Measurements from ENCODE around the gene NR5A2.

NR5A2 gene

DNA sequence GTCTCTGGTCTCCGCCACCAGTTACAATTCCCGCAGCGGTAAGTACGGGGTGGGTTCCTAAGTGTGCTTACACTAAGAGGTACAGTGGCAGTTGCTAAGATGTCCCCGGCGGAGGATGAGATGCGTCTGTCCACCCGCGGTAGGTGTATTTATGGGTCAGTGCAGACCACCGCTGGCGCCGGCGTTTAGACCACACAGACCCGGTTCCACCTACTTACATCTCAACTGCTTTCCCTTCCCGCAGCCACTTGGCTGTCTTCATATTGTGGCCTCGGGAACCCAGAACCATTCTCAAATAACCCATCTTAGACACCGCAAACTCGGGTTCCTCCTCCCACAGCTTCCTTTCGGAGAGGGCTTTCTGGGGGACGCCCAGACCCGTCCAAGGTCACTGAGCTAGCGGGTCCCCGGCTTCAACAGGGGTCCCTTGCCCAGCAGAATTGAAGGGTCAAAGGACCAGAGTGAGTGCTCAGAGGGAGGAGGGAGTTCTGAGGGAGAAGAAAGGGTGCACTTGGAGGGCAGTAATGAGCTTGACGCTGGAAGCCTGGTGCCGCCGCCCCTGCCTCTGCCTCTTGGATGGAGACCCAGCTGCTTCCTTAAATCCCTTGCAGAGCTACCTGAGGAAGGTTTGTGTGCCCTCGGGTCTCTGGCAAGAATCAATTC, 8.6 kb downstream of the NR5A2 start:
- no peak for DNase-seq (ENCODE audit: low read depth in 2 of 2)

GRCh38 chr1:200036619-200037270, 9.2 kb downstream of the NR5A2 start:
- DNase-seq (ENCODE audit: low read depth in 2 of 2): no peak

GRCh38 chr1:200037501-200037900, 10.0 kb downstream of the NR5A2 start:
- DNase-seq (ENCODE audit: low read depth in 2 of 2): no peak

DNA sequence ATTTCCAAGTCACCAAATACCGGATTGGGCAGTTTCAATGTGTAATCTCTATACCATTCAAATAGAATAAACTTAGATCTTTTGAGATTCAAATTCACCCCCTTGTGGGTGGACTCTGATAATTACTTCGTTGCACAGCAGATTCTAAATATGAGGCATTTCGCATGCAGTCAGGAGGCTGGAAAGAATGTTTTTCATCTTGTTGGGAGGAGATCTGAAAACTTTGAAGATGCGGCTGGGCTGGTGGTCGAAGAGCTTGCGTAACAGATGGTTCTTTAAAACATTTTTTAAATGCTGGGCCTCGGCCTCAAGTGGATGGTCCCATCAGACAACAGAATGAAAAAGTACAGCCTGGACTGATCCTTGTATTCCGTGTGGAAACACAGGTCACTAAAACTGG, 10.4 kb downstream of the NR5A2 start:
- DNase-seq (ENCODE audit: low read depth in 2 of 2): no peak

DNA sequence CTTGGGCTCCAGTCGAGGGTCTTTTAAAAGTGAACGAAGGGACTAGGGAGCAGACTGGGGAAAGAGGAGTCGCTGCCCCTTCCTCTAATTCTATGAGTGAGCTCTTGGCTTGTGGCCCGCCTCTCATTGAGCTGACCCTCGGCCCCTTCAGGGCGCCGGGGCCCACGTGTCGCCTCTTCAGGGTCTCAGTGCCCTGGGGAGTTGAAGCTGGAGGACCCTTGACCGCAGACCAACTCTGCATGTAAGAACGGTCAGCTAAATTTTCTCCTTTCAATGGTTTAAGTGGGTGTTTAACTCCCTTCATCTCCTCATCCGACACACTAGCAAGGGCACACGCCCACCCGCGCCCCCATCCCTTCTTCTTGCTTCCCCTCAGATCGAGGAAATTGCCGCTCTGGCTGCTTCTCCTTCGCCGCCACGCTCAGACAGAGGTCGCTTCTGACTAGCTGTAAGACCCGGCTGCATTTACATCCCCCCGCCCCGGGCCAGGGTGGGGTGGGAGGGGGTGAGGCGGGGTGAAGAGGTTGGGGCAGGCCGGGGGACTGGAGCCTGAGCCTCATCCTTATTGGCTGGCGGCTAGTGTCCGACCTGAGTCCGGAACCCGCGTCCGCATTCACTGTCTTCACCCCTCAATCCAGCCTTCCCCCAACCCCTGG, 10.9 kb downstream of the NR5A2 start:
- DNase-seq (ENCODE audit: low read depth in 2 of 2): no peak

DNA sequence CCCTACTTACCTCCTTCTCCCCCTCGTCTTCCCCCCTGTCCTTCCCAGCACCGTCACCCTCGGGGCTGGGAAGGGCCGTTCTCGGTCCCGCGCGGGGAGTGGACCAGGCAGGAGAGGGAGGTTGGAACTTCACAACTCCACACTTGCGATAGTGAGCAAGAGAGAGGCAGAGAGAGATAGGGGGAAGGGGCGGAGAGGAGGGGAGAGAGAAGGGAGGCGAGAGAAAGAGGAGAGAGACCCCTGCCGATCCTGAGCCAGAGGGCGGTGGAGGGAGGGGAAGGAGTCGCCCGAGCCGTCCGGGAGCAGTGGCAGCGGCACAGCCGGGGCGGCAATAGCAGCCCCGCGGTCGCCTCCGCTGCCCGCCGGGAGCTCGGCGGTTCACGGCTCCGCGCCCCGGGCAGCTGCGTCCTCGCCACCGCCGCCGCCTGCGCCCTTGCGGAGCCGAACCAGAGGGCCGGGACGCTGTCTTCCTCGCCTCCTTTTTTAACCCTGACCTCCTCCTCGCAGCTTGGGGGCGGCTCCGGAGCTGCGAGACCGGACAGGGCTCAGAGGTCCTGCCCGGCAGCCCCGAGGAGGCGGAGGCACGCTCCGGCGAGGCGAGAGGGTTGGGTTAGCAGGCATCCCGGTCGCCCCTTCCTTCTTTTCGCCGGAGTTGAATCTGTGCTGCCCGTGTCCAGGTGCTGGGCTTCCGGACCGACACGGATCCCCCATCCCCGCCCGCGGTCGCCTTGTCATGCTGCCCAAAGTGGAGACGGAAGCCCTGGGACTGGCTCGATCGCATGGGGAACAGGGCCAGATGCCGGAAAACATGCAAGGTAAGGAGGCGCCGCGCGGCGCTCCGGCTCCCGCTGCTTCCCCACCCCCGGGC, 11.7 kb downstream of the NR5A2 start:
- no peak for DNase-seq (ENCODE audit: low read depth in 2 of 2)

DNA sequence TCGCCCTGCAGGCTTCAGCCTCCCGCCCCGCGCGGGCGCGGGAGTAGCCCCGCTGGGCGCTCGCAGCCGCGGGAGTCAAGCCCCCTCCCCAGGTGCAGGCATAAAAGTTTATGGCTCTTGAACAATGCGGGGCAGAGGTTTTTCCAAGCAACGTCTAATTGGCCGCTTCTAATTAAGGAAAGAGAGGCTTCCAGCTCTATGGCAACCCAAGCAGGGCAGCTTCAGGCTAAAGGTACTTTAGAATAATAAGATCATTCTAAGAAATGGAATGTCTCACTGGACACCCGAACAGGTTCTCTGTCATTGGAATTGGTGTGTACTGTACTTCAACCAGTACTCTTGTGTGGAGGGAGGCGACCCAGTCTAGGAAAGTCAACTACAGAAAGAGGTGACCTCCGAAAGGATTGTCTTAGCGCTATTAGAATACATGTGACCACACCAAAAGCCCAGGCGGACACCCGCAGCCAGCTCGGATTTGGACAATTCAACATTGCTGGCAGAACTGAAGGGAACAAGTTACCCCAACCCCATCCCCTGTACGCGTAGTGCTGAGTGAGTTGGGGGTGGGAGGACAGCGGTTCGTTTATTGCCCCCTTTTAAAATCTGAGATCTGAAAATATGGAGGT, 12.5 kb downstream of the NR5A2 start:
- no peak for DNase-seq (ENCODE audit: low read depth in 2 of 2)

- DNase-seq (ENCODE audit: low read depth in 2 of 2): no peak
Measured at GRCh38 chr1:200040481-200041138, 13.1 kb downstream of the NR5A2 start.

GRCh38 chr1:200041337-200042118, 14.0 kb downstream of the NR5A2 start:
- DNase-seq (ENCODE audit: low read depth in 2 of 2): no peak

- no peak for DNase-seq (ENCODE audit: low read depth in 2 of 2)
Measured at GRCh38 chr1:200042119-200042551, 14.6 kb downstream of the NR5A2 start.

DNA sequence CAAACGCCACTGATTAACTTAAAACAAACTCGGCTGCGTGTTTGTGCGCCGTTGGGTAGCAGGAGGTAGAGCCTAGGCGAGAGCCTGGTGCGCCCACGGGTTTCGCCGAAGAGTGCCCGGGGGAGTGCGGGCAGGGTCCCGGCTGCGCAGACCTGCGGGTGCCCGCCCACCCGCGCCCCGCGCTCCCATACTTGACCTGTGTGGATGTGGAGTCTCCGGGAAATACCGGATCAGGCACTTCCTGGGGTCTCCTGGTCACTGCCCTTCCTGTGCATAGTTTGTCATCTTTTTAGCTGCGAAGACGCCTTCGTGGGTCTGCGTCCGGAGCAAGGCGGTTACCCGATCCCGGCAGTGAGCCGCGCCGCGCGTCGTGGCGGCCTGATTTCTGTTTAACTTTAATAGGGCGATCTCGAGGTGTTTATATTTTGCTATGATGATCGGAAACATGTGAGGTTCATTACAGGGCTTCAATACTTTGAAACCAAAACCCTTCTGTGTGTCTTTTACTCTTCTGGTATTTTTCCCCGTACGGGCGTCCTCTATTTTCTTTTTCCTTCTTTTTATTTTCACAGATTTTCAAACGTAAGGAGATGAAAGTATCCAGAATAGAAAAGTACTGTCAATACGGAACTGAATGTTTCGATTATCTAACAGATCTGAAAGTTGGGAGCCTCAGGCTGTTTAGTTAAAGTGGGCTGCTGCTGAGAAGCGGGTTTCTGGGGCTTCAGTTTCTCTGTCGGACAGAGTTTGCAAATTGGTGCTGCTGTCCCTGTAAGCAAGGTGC, 15.2 kb downstream of the NR5A2 start:
- DNase-seq (ENCODE audit: low read depth in 2 of 2): no peak

- no peak for DNase-seq (ENCODE audit: low read depth in 2 of 2)
Measured at GRCh38 chr1:200043336-200043668, 15.8 kb downstream of the NR5A2 start.

DNA sequence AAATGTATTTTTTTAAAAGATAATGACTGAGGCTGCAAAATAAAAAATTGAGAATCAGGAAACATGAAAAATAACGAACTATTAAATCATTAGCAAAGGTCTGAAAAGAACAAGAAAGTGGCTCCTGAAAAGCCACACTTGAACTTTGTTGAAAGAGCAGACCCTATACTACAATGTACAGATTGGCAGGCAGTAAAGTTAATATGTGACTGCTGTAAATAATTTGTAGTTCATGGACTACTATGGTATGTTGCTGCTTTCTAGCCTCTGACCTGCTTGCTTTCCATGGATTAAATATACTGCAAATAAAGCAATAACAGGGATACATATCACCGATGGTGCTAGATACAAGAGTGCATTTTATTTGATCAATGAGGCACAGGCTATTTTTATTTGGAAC, 18.6 kb downstream of the NR5A2 start:
- no peak for DNase-seq (ENCODE audit: low read depth in 2 of 2)

GRCh38 chr1:200048244-200048643, 20.7 kb downstream of the NR5A2 start:
- no peak for DNase-seq (ENCODE audit: low read depth in 2 of 2)

GRCh38 chr1:200049810-200050209, 22.3 kb downstream of the NR5A2 start:
- DNase-seq (ENCODE audit: low read depth in 2 of 2): no peak

DNA sequence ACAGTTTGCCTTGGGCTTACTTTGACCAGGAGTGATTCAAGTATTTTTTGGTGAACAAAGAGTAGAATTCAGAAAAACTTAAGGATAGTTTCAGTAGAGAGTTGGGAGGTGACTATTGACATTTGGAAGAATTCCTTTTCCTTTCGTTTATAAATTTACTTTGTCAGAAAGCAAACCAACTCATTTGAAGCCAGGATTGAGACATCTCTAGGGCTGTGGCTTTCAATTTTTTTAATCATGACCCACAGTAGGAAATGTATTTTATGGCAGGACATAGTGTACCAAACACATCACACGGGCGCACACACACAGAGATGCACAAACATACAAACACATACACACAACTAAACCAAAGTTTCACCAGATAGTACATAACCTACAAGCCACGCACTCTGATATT, 24.1 kb downstream of the NR5A2 start:
- DNase-seq (ENCODE audit: low read depth in 2 of 2): no peak

DNA sequence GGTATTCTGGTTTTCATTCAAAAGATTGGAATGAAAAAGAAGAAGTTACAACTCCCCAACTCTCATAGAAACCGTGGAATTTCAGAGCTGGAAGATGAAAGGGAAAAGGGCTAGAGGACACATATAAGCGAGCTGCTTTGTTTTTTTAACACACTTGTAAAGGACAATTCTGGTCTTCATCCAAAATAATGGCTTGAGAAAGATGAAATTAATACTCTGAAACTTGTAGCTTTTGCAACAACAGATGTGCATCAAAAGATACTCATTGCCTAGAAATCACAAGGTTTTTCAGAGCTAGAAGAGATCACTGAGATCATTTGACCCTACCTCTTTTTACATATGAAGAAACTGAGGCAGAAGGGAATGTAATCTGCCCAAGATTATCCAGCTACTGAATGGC, 25.6 kb downstream of the NR5A2 start:
- DNase-seq (ENCODE audit: low read depth in 2 of 2): no peak

GRCh38 chr1:200053646-200054045, 26.1 kb downstream of the NR5A2 start:
- no peak for DNase-seq (ENCODE audit: low read depth in 2 of 2)

DNA sequence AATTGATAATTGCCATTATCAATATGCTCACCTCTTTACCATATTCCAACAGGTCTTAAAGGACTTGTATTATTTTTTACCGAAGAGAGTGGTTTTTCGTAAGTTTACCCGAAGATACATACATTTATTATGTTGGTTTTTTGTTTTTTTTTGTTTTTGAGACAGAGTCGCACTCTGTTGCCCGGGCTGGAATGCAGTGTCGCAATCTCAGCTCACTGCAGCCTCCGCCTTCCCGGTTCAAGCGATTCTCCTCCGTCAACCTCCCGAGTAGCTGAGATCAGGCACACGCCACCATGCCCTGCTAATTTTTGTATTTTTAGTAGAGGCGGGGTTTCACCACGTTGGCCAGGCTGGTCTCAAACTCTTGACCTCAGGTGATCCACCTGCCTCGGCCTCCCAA, 30.8 kb downstream of the NR5A2 start:
- DNase-seq (ENCODE audit: low read depth in 2 of 2): no peak

GRCh38 chr1:200062143-200062542, 34.6 kb downstream of the NR5A2 start:
- DNase-seq (ENCODE audit: low read depth in 2 of 2): no peak

Measured in stimulated activated CD8-positive, alpha-beta memory T cell treated with anti-CD3 and anti-CD28 coated beads, Interleukin-2, amount 100 ng/mL, for 48 hours (primary cell).